Measurements from ENCODE around the gene ZWILCH. TPM values are rescaled to one million over a fixed set of nuclear protein-coding genes. Genes with fewer than 3 reads are reported as not detected.

ZWILCH gene
- total and polyA plus RNA-seq, 2 experiments from 2014 or later: 20.7 to 31.5 TPM

GRCh38 chr15:66565141-66565641, 60.1 kb downstream of the ZWILCH start:
- H3K27ac ChIP-seq: no peak overlapping the region
- no peaks in the 10 kb centered on the region for H3K4me1 ChIP-seq (ENCODE audit: insufficient read depth)
- no peak overlapping the region for H3K9ac ChIP-seq
- H3K36me3 ChIP-seq (ENCODE audit: low read depth): no peaks in the 10 kb centered on the region
- no peaks in the 10 kb centered on the region for H3F3A ChIP-seq (ENCODE audit: insufficient read depth)
- no peak for DNase-seq
- no peaks in the 10 kb centered on the region for H3K79me2 ChIP-seq (ENCODE audit: insufficient read depth)
- no peak overlapping the region for H2AFZ ChIP-seq
- H3K4me2 ChIP-seq (ENCODE audit: unreplicated experiment): no peak overlapping the region
- H3K4me3 ChIP-seq: no peak overlapping the region
- in situ Hi-C loops (cut with MboI): no loop called here
- WGBS, 2 experiments (ENCODE audit: low coverage in 1 of 2, low lambda C conversion rate in 2 of 2, missing lambda C conversion rate in 2 of 2): 81 to 86% methylated on average over 9 of the region's 9 CpGs
- no peaks in the 10 kb centered on the region for H4K20me1 ChIP-seq (ENCODE audit: insufficient read depth)
- no peaks in the 10 kb centered on the region for H3K9me3 ChIP-seq (ENCODE audit: low read depth)
- no peak for TF ChIP-seq EZH2phosphoT487 (IDR thresholded peaks at IDR 0.05; ENCODE audit: insufficient read depth, low read depth)
- TF ChIP-seq EZH2 (IDR thresholded peaks at IDR 0.05; ENCODE audit: insufficient read depth, poor library complexity, severe bottlenecking): no peak
- no peaks in the 10 kb centered on the region for H3K27me3 ChIP-seq (replicated peaks; ENCODE audit: insufficient read depth)
- H3K9me2 ChIP-seq (ENCODE audit: insufficient read depth): no peaks in the 10 kb centered on the region

- Histone ChIP-seq H4K20me1 (ENCODE audit: insufficient read depth) (no peaks in the 10 kb centered on the region), H3K4me2 (ENCODE audit: unreplicated experiment) (peak within 1 kb of the TSS; percentile 43), H3K4me3 (no peak within 1 kb of the TSS), H3F3A (ENCODE audit: insufficient read depth) (no peaks in the 10 kb centered on the region), H3K36me3 (ENCODE audit: low read depth) (no peaks in the 10 kb centered on the region), H3K27ac (no peak within 1 kb of the TSS), H3K27me3 (replicated peaks; ENCODE audit: insufficient read depth) (no peaks in the 10 kb centered on the region), H3K9me2 (ENCODE audit: insufficient read depth) (no peaks in the 10 kb centered on the region), H3K9me3 (ENCODE audit: low read depth) (no peaks in the 10 kb centered on the region), H3K79me2 (ENCODE audit: insufficient read depth) (no peaks in the 10 kb centered on the region), H2AFZ (peak within 1 kb of the TSS; percentile 44; the same call in 1 of the 2 replicates), H3K4me1 (ENCODE audit: insufficient read depth) (no peaks in the 10 kb centered on the region), H3K9ac (no peak within 1 kb of the TSS)
- WGBS, 2 experiments (ENCODE audit: low coverage in 1 of 2, low lambda C conversion rate in 2 of 2, missing lambda C conversion rate in 2 of 2): 47 to 54% methylated on average over 7 to 14 of the region's 14 CpGs
- peak; percentile 44 for DNase-seq
- in situ Hi-C loops (cut with MboI): no loop called here
- no peak for TF ChIP-seq EZH2phosphoT487 (IDR thresholded peaks at IDR 0.05; ENCODE audit: insufficient read depth, low read depth)
- TF ChIP-seq EZH2 (IDR thresholded peaks at IDR 0.05; ENCODE audit: insufficient read depth, poor library complexity, severe bottlenecking): no peak
These were observed 60.6 kb downstream of the ZWILCH start, which contains the start of gene LCTL for GRCh38 chr15:66565741-66566144. LCTL (minus strand) TSS chr15:66565998; CDS start chr15:66565365, 633 bp downstream.

- Histone ChIP-seq H3K27ac (no peak overlapping the region), H3K4me2 (ENCODE audit: unreplicated experiment) (peak overlapping the region; percentile 43), H3K9ac (no peak overlapping the region), H4K20me1 (ENCODE audit: insufficient read depth) (no peaks in the 10 kb centered on the region), H3K9me2 (ENCODE audit: insufficient read depth) (no peaks in the 10 kb centered on the region), H3K79me2 (ENCODE audit: insufficient read depth) (no peaks in the 10 kb centered on the region), H2AFZ (peak overlapping the region; percentile 44; the same call in 1 of the 2 replicates), H3K4me3 (no peak overlapping the region), H3K4me1 (ENCODE audit: insufficient read depth) (no peaks in the 10 kb centered on the region), H3K36me3 (ENCODE audit: low read depth) (no peaks in the 10 kb centered on the region), H3K27me3 (replicated peaks; ENCODE audit: insufficient read depth) (no peaks in the 10 kb centered on the region), H3F3A (ENCODE audit: insufficient read depth) (no peaks in the 10 kb centered on the region), H3K9me3 (ENCODE audit: low read depth) (no peaks in the 10 kb centered on the region)
- WGBS, 2 experiments (ENCODE audit: low coverage in 1 of 2, low lambda C conversion rate in 2 of 2, missing lambda C conversion rate in 2 of 2): 33% methylated on average over 14 to 15 of the region's 15 CpGs
- peak; percentile 80 for DNase-seq
- in situ Hi-C loops (cut with MboI): no loop called here
- TF ChIP-seq EZH2phosphoT487 (IDR thresholded peaks at IDR 0.05; ENCODE audit: insufficient read depth, low read depth) (no peak), EZH2 (IDR thresholded peaks at IDR 0.05; ENCODE audit: insufficient read depth, poor library complexity, severe bottlenecking) (no peak)
These were observed 61.9 kb downstream of the ZWILCH start for GRCh38 chr15:66566963-66567531.

- in situ Hi-C loops (cut with MboI): no loop called here
- Histone ChIP-seq H3K27ac (no peak overlapping the region), H3F3A (ENCODE audit: insufficient read depth) (no peaks in the 10 kb centered on the region), H3K9ac (no peak overlapping the region), H3K79me2 (ENCODE audit: insufficient read depth) (no peaks in the 10 kb centered on the region), H3K27me3 (replicated peaks; ENCODE audit: insufficient read depth) (no peaks in the 10 kb centered on the region), H3K4me2 (ENCODE audit: unreplicated experiment) (no peak overlapping the region), H3K9me3 (ENCODE audit: low read depth) (no peaks in the 10 kb centered on the region), H3K4me3 (no peak overlapping the region), H2AFZ (no peak overlapping the region), H4K20me1 (ENCODE audit: insufficient read depth) (no peaks in the 10 kb centered on the region), H3K4me1 (ENCODE audit: insufficient read depth) (no peaks in the 10 kb centered on the region), H3K9me2 (ENCODE audit: insufficient read depth) (no peaks in the 10 kb centered on the region), H3K36me3 (ENCODE audit: low read depth) (no peaks in the 10 kb centered on the region)
- WGBS, 2 experiments (ENCODE audit: low coverage in 1 of 2, low lambda C conversion rate in 2 of 2, missing lambda C conversion rate in 2 of 2): 76 to 83% methylated on average over 7 of the region's 7 CpGs
- no peak for TF ChIP-seq EZH2phosphoT487 (IDR thresholded peaks at IDR 0.05; ENCODE audit: insufficient read depth, low read depth)
- no peak for TF ChIP-seq EZH2 (IDR thresholded peaks at IDR 0.05; ENCODE audit: insufficient read depth, poor library complexity, severe bottlenecking)
- no peak for DNase-seq
These were observed 62.8 kb downstream of the ZWILCH start for GRCh38 chr15:66567897-66568296.
